ENCODE data around the gene RC3H2.

GRCh38 chr9:122883125-122883524 is 22.0 kb downstream of the RC3H2 start:
- TF ChIP-seq, protein P1, sequence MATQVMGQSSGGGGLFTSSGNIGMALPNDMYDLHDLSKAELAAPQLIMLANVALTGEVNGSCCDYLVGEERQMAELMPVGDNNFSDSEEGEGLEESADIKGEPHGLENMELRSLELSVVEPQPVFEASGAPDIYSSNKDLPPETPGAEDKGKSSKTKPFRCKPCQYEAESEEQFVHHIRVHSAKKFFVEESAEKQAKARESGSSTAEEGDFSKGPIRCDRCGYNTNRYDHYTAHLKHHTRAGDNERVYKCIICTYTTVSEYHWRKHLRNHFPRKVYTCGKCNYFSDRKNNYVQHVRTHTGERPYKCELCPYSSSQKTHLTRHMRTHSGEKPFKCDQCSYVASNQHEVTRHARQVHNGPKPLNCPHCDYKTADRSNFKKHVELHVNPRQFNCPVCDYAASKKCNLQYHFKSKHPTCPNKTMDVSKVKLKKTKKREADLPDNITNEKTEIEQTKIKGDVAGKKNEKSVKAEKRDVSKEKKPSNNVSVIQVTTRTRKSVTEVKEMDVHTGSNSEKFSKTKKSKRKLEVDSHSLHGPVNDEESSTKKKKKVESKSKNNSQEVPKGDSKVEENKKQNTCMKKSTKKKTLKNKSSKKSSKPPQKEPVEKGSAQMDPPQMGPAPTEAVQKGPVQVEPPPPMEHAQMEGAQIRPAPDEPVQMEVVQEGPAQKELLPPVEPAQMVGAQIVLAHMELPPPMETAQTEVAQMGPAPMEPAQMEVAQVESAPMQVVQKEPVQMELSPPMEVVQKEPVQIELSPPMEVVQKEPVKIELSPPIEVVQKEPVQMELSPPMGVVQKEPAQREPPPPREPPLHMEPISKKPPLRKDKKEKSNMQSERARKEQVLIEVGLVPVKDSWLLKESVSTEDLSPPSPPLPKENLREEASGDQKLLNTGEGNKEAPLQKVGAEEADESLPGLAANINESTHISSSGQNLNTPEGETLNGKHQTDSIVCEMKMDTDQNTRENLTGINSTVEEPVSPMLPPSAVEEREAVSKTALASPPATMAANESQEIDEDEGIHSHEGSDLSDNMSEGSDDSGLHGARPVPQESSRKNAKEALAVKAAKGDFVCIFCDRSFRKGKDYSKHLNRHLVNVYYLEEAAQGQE (IDR thresholded peaks at IDR 0.05; ENCODE audit: insufficient read depth in 1 of 2, low read depth in 2 of 2, low read length in 2 of 2), result no peak
- TF ChIP-seq POLR2AphosphoS5 (IDR thresholded peaks at IDR 0.05; ENCODE audit: low read depth, low read length) (no peak), TAF1 (IDR thresholded peaks at IDR 0.05; ENCODE audit: borderline replicate concordance, insufficient read depth, low read length) (no peak)
